ENCODE data around the gene TAS2R20. TPM values are rescaled to one million over a fixed set of nuclear protein-coding genes. Genes with fewer than 3 reads are reported as not detected.

Gene TAS2R20
- polyA plus RNA-seq, 2 of the 4 experiments (the other 2 are of a cell fraction): 0.15 to 0.89 TPM

DNA sequence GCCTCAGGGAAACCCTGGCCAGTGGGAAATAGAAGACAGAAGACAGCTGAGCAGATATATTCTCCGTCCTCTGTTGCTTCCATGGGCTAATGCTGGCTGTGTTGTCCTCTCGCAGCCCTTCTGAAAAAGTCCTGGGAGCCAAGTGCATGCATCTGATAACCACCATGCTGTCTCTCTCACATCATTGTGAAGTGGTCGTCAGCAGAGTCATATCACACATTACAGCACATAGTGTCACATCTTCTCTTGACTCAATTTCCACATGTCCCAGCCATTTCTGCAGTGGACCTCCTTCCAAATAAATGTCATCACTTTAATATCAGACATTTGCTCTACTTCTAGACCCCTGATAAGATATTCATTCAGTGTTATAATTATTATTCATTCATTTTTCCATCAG lies 3.8 kb downstream of the TAS2R20 start:
- ATAC-seq (no peak), FAIRE-seq (no peak), DNase-seq (ENCODE audit: low read depth in 1 of 2, low spot score in 1 of 2) (no peak)
- ChIA-PET CTCF (no interaction called here), POLR2A (no interaction called here)
- no peaks in the 10 kb centered on the region for H3K4me1 ChIP-seq
- H3K4me3 ChIP-seq: no peak overlapping the region
- H3K27ac ChIP-seq: no peak overlapping the region
- H3K9me3 ChIP-seq: peaks cover 9% of the 10 kb centered on the region
- TF ChIP-seq, protein P1, sequence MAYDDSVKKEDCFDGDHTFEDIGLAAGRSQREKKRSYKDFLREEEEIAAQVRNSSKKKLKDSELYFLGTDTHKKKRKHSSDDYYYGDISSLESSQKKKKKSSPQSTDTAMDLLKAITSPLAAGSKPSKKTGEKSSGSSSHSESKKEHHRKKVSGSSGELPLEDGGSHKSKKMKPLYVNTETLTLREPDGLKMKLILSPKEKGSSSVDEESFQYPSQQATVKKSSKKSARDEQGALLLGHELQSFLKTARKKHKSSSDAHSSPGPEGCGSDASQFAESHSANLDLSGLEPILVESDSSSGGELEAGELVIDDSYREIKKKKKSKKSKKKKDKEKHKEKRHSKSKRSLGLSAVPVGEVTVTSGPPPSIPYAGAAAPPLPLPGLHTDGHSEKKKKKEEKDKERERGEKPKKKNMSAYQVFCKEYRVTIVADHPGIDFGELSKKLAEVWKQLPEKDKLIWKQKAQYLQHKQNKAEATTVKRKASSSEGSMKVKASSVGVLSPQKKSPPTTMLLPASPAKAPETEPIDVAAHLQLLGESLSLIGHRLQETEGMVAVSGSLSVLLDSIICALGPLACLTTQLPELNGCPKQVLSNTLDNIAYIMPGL (CRISPR knock-in tag; IDR thresholded peaks at IDR 0.05; ENCODE audit: borderline replicate concordance): no peak
- TF ChIP-seq CBX2 (IDR thresholded peaks at IDR 0.05; ENCODE audit: borderline replicate concordance, low read depth): no peak
- TF ChIP-seq RAD21 (conservative IDR thresholded peaks at IDR 0.05 in 1 of 2, IDR thresholded peaks at IDR 0.05 in 1 of 2): no peak
- TF ChIP-seq PBX3 (IDR thresholded peaks at IDR 0.05): no peak
- TF ChIP-seq ZFP36 (IDR thresholded peaks at IDR 0.05; ENCODE audit: borderline replicate concordance, partially characterized antibody): no peak
- no peak for TF ChIP-seq RNF2 (IDR thresholded peaks at IDR 0.05; ENCODE audit: borderline replicate concordance, low read depth)
- TF ChIP-seq HOXB5 (CRISPR knock-in tag; IDR thresholded peaks at IDR 0.05): no peak
- TF ChIP-seq GATA3 (IDR thresholded peaks at IDR 0.05; ENCODE audit: borderline replicate concordance): no peak
- TF ChIP-seq FOSB (CRISPR knock-in tag; IDR thresholded peaks at IDR 0.05): no peak
- no peak for TF ChIP-seq SMC3 (IDR thresholded peaks at IDR 0.05)
- TF ChIP-seq, protein P2, sequence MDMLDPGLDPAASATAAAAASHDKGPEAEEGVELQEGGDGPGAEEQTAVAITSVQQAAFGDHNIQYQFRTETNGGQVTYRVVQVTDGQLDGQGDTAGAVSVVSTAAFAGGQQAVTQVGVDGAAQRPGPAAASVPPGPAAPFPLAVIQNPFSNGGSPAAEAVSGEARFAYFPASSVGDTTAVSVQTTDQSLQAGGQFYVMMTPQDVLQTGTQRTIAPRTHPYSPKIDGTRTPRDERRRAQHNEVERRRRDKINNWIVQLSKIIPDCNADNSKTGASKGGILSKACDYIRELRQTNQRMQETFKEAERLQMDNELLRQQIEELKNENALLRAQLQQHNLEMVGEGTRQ (IDR thresholded peaks at IDR 0.05): no peak
- TF ChIP-seq RCOR1 (IDR thresholded peaks at IDR 0.05; ENCODE audit: low read depth, low read length): no peak
- no peak for TF ChIP-seq BCL3 (IDR thresholded peaks at IDR 0.05)
- 99% methylated on average over 3 of the region's 3 CpGs for WGBS (ENCODE audit: missing lambda C conversion rate)
- no peak overlapping the region for H3K4me2 ChIP-seq

DNA sequence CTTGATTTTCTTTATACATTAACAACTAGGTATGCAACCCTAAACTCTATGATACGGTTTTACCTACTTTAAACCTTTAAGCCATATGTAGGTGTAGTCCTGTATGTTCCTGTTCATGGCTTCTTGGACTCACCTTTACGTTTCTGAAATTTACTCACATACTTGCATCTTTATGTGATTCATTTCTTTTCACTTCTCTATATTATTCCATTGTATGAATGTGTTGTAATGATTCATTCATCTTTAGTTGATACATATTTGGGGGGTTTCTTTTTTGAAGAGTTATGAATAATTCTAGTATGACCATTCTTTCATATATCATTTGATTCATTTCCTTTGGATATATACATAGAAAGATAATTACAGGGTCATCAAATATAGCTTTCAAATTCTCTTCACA lies 9.0 kb downstream of the TAS2R20 start:
- Histone ChIP-seq H3K4me3 (no peak overlapping the region), H3K9me3 (peaks cover 9% of the 10 kb centered on the region), H3K27ac (no peak overlapping the region), H3K4me2 (no peak overlapping the region), H3K4me1 (no peaks in the 10 kb centered on the region)
- no peak for ATAC-seq
- peak; percentile 73 for FAIRE-seq
- DNase-seq (ENCODE audit: low read depth in 1 of 2, low spot score in 1 of 2): no peak
- ChIA-PET POLR2A (no interaction called here), CTCF (interaction anchor here (0.6 kb wide), 1 partner anchor 13 kb away, joined by 3 read pairs; no protein-coding TSS in a partner anchor)
- TF ChIP-seq RFX5 (IDR thresholded peaks at IDR 0.05) (no peak), MYC (IDR thresholded peaks at IDR 0.05; ENCODE audit: borderline replicate concordance, low read length) (no peak), HDAC2 (IDR thresholded peaks at IDR 0.05) (no peak), RNF2 (IDR thresholded peaks at IDR 0.05; ENCODE audit: borderline replicate concordance, low read depth) (no peak), HOXA7 (CRISPR knock-in tag; IDR thresholded peaks at IDR 0.05) (no peak), BCL3 (IDR thresholded peaks at IDR 0.05) (no peak), NPAS2 (CRISPR knock-in tag; IDR thresholded peaks at IDR 0.05; ENCODE audit: borderline replicate concordance) (no peak), SREBF2 (IDR thresholded peaks at IDR 0.05) (no peak), HEYL (CRISPR knock-in tag; IDR thresholded peaks at IDR 0.05) (no peak), FOSB (CRISPR knock-in tag; IDR thresholded peaks at IDR 0.05) (no peak)
- TF ChIP-seq, protein P2 (IDR thresholded peaks at IDR 0.05): no peak
- WGBS (ENCODE audit: missing lambda C conversion rate): 95% methylated on average over 2 of the region's 2 CpGs
